Measurements from ENCODE around the gene ETV6.
A peak's percentile ranks its signal among the peaks of the same experiment; 100 is the strongest.

Gene ETV6

GRCh38 chr12:11863988-11864387 is 214.5 kb downstream of the ETV6 start:
- Histone ChIP-seq H3K4me1 (no peaks in the 10 kb centered on the region; the same call in 1 of the 2 replicates), H3K4me3 (no peak overlapping the region), H3K27me3 (ENCODE audit: low read depth) (no peaks in the 10 kb centered on the region), H3K36me3 (replicated peaks) (no peaks in the 10 kb centered on the region), H3K9me3 (peaks cover 8% of the 10 kb centered on the region; the same call in 1 of the 2 replicates)
- in situ Hi-C loops (cut with MboI; ENCODE audit: low sequenced_read_pairs): no loop called here
- DNase-seq (ENCODE audit: low spot score in 2 of 2): no peak

GRCh38 chr12:11865824-11866223 is 216.3 kb downstream of the ETV6 start:
- Histone ChIP-seq H3K4me1 (no peaks in the 10 kb centered on the region; the same call in 1 of the 2 replicates), H3K9me3 (peaks cover 8% of the 10 kb centered on the region; the same call in 1 of the 2 replicates), H3K4me3 (no peak overlapping the region), H3K36me3 (replicated peaks) (no peaks in the 10 kb centered on the region), H3K27me3 (ENCODE audit: low read depth) (no peaks in the 10 kb centered on the region)
- in situ Hi-C loops (cut with MboI; ENCODE audit: low sequenced_read_pairs): no loop called here
- no peak for DNase-seq (ENCODE audit: low spot score in 2 of 2)

- H3K9me3 ChIP-seq: peaks cover 8% of the 10 kb centered on the region; the same call in 1 of the 2 replicates
- no peaks in the 10 kb centered on the region for H3K27me3 ChIP-seq (ENCODE audit: low read depth)
- in situ Hi-C loops (cut with MboI; ENCODE audit: low sequenced_read_pairs): no loop called here
- H3K4me3 ChIP-seq: no peak overlapping the region
- DNase-seq (ENCODE audit: low spot score in 2 of 2): no peak
- H3K4me1 ChIP-seq: no peaks in the 10 kb centered on the region
- no peaks in the 10 kb centered on the region for H3K36me3 ChIP-seq (replicated peaks)
These were observed 218.6 kb downstream of the ETV6 start for GRCh38 chr12:11868027-11868426.

DNA sequence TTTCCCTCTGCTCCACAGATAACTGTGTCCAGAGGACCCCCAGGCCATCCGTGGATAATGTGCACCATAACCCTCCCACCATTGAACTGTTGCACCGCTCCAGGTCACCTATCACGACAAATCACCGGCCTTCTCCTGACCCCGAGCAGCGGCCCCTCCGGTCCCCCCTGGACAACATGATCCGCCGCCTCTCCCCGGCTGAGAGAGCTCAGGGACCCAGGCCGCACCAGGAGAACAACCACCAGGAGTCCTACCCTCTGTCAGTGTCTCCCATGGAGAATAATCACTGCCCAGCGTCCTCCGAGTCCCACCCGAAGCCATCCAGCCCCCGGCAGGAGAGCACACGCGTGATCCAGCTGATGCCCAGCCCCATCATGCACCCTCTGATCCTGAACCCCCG is 219.9 kb downstream of the ETV6 start:
- in situ Hi-C loops (cut with MboI; ENCODE audit: low sequenced_read_pairs): no loop called here
- H3K4me1 ChIP-seq: no peaks in the 10 kb centered on the region
- H3K4me3 ChIP-seq: no peak overlapping the region
- no peak for DNase-seq (ENCODE audit: low spot score in 2 of 2)
- H3K27me3 ChIP-seq (ENCODE audit: low read depth): no peaks in the 10 kb centered on the region
- H3K36me3 ChIP-seq (replicated peaks): no peaks in the 10 kb centered on the region
- peaks cover 8% of the 10 kb centered on the region; the same call in 1 of the 2 replicates for H3K9me3 ChIP-seq

GRCh38 chr12:11870041-11870451 is 220.6 kb downstream of the ETV6 start:
- H3K4me3 ChIP-seq: no peak overlapping the region
- no peak for DNase-seq (ENCODE audit: low spot score in 2 of 2)
- no peaks in the 10 kb centered on the region for H3K27me3 ChIP-seq (ENCODE audit: low read depth)
- H3K4me1 ChIP-seq: no peaks in the 10 kb centered on the region
- H3K36me3 ChIP-seq (replicated peaks): no peaks in the 10 kb centered on the region
- peaks cover 8% of the 10 kb centered on the region; the same call in 1 of the 2 replicates for H3K9me3 ChIP-seq
- in situ Hi-C loops (cut with MboI; ENCODE audit: low sequenced_read_pairs): no loop called here

- in situ Hi-C loops (cut with MboI; ENCODE audit: low sequenced_read_pairs): no loop called here
- Histone ChIP-seq H3K36me3 (replicated peaks) (no peaks in the 10 kb centered on the region), H3K9me3 (no peaks in the 10 kb centered on the region), H3K4me3 (no peak overlapping the region), H3K27me3 (ENCODE audit: low read depth) (no peaks in the 10 kb centered on the region), H3K4me1 (no peaks in the 10 kb centered on the region)
- no peak for DNase-seq (ENCODE audit: low spot score in 2 of 2)
These were observed 222.6 kb downstream of the ETV6 start for GRCh38 chr12:11872055-11872454.

- H3K4me3 ChIP-seq: no peak overlapping the region
These were observed 226.0 kb downstream of the ETV6 start for GRCh38 chr12:11875414-11875935.

DNA sequence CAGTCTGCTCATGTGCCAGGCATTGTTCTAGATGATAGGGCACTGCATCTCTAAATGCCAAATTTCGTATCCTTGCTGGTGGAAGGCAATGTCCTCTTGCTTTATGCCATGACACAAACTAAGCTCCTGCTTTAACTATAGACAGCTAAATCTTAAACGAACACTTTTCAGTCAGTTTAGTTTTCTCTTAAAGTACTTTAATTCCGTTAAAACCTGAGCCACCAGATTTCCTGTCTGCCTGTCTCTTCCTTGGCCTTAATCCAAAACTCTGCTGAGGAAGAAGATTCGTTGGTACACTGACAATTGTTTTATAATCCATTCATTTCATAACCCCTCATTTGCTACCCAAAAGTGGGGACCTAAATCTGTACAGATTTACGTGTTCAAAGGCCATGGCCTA is 226.8 kb downstream of the ETV6 start:
- in situ Hi-C loops (cut with MboI; ENCODE audit: low sequenced_read_pairs): no loop called here
- Histone ChIP-seq H3K36me3 (replicated peaks) (no peaks in the 10 kb centered on the region), H3K9me3 (no peaks in the 10 kb centered on the region), H3K27me3 (ENCODE audit: low read depth) (no peaks in the 10 kb centered on the region), H3K4me1 (peaks cover 6% of the 10 kb centered on the region; the same call in 1 of the 2 replicates), H3K4me3 (no peak overlapping the region)
- no peak for DNase-seq (ENCODE audit: low spot score in 2 of 2)

More at GRCh38 chr12:11875414-11875935, 226.0 kb downstream of the ETV6 start:
- H3K4me1 ChIP-seq: peaks cover 6% of the 10 kb centered on the region; the same call in 1 of the 2 replicates
- H3K9me3 ChIP-seq: no peaks in the 10 kb centered on the region
- no peaks in the 10 kb centered on the region for H3K27me3 ChIP-seq (ENCODE audit: low read depth)
- H3K36me3 ChIP-seq (replicated peaks): no peaks in the 10 kb centered on the region
- in situ Hi-C loops (cut with MboI; ENCODE audit: low sequenced_read_pairs): no loop called here
- no peak for DNase-seq (ENCODE audit: low spot score in 2 of 2)

- Histone ChIP-seq H3K4me3 (no peak overlapping the region), H3K9me3 (no peaks in the 10 kb centered on the region), H3K4me1 (peaks cover 6% of the 10 kb centered on the region; the same call in 1 of the 2 replicates), H3K36me3 (replicated peaks) (no peaks in the 10 kb centered on the region), H3K27me3 (ENCODE audit: low read depth) (no peaks in the 10 kb centered on the region)
- no peak for DNase-seq (ENCODE audit: low spot score in 2 of 2)
- in situ Hi-C loops (cut with MboI; ENCODE audit: low sequenced_read_pairs): no loop called here
These were observed 227.8 kb downstream of the ETV6 start for GRCh38 chr12:11877102-11877826.

DNA sequence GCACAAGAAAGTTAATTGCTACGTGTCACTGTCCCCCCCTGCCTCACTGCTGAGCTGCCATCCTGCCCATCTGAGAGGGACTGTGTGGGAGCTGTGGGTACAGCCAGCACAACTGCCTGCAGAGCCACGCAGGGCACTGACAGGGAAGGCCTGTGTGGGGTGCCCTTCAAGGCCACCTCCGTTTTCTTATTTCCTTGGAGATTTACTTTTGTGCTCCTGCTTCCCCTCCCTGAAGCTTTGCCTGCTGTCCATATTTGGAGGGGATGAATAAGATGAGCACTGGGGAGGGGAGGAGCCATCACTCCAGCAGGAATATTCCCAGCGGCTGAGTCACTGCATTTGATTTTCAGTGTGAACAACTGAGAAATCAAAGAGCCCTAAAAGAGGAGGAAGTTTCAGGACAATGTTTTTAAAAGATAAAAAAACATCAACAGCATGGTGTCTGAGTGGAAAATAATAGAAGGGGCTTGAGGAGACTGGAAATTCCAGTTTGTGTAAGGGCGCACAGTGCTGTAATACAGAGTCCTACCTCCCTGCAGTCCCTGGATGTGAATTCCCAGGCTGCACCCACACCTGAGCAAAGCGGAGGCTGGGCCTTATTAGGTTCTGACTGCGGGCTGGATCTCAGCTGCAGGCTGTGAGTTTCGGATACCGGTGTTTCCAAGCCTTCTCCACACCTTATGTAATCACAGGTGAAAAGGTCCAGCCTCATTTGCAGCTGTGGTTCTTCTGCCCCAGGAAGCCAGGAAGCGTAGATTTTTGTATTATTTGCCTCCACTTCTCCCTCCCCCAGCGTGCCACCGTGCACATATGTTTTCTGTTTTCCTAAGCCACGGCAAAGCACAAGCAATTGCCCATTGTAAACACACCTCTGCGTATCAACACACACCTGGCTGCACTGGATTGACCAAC is 228.7 kb downstream of the ETV6 start:
- peak in 1 of 2 experiments; percentile 28 for DNase-seq (ENCODE audit: low spot score in 2 of 2)
- no peaks in the 10 kb centered on the region for H3K27me3 ChIP-seq (ENCODE audit: low read depth)
- H3K36me3 ChIP-seq (replicated peaks): no peaks in the 10 kb centered on the region
- in situ Hi-C loops (cut with MboI; ENCODE audit: low sequenced_read_pairs): no loop called here
- H3K4me1 ChIP-seq: peaks cover 6% of the 10 kb centered on the region; the same call in 1 of the 2 replicates
- no peak overlapping the region for H3K4me3 ChIP-seq
- H3K9me3 ChIP-seq: no peaks in the 10 kb centered on the region

GRCh38 chr12:11879306-11879705 is 229.8 kb downstream of the ETV6 start:
- Histone ChIP-seq H3K4me3 (no peak overlapping the region), H3K36me3 (replicated peaks) (no peaks in the 10 kb centered on the region), H3K9me3 (no peaks in the 10 kb centered on the region), H3K4me1 (peaks cover 6% of the 10 kb centered on the region; the same call in 1 of the 2 replicates), H3K27me3 (ENCODE audit: low read depth) (no peaks in the 10 kb centered on the region)
- in situ Hi-C loops (cut with MboI; ENCODE audit: low sequenced_read_pairs): no loop called here
- DNase-seq (ENCODE audit: low spot score in 2 of 2): no peak

DNA sequence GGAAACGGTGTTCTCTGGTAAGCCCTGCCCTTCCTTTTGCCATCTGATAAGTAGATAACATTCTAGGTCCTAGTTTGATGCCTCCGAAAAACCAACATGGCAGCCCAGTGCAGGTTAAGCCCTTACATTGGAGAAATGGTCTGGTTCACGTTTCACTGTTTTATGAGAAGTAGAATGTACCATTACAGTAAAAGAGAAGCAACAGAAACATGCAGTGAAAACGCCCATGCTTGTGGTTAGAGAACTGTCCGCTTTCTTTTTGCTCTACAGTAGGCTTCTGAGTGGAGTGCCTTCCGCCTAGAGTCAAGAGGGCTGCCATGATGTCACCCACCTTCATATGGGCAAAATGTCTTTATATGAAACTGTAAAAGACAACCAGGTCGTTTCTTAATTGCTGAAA is 230.9 kb downstream of the ETV6 start:
- in situ Hi-C loops (cut with MboI; ENCODE audit: low sequenced_read_pairs): no loop called here
- no peaks in the 10 kb centered on the region for H3K27me3 ChIP-seq (ENCODE audit: low read depth)
- no peak for DNase-seq (ENCODE audit: low spot score in 2 of 2)
- no peak overlapping the region for H3K4me3 ChIP-seq
- H3K9me3 ChIP-seq: no peaks in the 10 kb centered on the region
- H3K4me1 ChIP-seq: peaks cover 9% of the 10 kb centered on the region; the same call in 1 of the 2 replicates
- H3K36me3 ChIP-seq (replicated peaks): no peaks in the 10 kb centered on the region

DNA sequence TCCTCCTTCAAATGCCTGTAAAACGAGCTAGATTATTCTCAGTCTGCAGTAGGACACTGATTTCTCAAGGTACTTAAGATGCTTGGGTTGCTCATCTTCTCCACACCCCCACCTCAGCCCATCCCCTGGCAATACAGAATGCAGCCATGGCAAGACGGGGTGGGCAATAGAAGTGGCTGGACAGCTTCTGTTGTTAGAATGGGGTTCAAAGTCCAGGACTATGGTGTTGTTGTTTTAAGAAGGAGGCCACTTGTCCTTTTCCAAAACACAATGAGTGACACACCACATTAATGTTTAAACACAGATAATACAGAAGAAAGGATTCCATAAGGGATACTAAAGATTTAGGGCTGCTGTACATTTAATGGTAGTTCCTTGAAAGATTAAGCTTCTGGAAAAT is 232.4 kb downstream of the ETV6 start:
- peaks cover 9% of the 10 kb centered on the region; the same call in 1 of the 2 replicates for H3K4me1 ChIP-seq

More for the DNA sequence above, 232.4 kb downstream of the ETV6 start:
- H3K9me3 ChIP-seq: no peaks in the 10 kb centered on the region
- in situ Hi-C loops (cut with MboI; ENCODE audit: low sequenced_read_pairs): no loop called here
- no peak for DNase-seq (ENCODE audit: low spot score in 2 of 2)
- H3K27me3 ChIP-seq (ENCODE audit: low read depth): no peaks in the 10 kb centered on the region
- no peaks in the 10 kb centered on the region for H3K36me3 ChIP-seq (replicated peaks)
- no peak overlapping the region for H3K4me3 ChIP-seq

Measured in HAP-1 (cell line).